IMR-90 (cell line): ENCODE data around the gene NLRC5.

Experiments used
- CEBPB ChIP-seq: IDR thresholded peaks from 2 replicates; pipeline ENCODE4 v1.6.1; 2012; ENCODE audit warnings: low read depth, low read length, improper control_type of control experiment
- CHD1 ChIP-seq: IDR thresholded peaks from 2 replicates; pipeline ENCODE4 v1.6.1; 2012; ENCODE audit warnings: low read depth, low read length, improper control_type of control experiment
- MAFK ChIP-seq: IDR thresholded peaks from 2 replicates; pipeline ENCODE4 v1.6.1; 2012; ENCODE audit warnings: low read depth, low read length, improper control_type of control experiment
- POLR2A ChIP-seq: IDR thresholded peaks from 2 replicates; pipeline ENCODE4 v1.6.1; 2012; ENCODE audit warnings: mild to moderate bottlenecking, low read depth, low read length
- RCOR1 ChIP-seq: IDR thresholded peaks from 2 replicates; pipeline ENCODE4 v1.6.1; 2012; ENCODE audit warnings: mild to moderate bottlenecking, low read length, improper control_type of control experiment; ENCODE audit not compliant: insufficient replicate concordance
- RFX5 ChIP-seq: IDR thresholded peaks from 2 replicates; pipeline ENCODE4 v1.8.0; 2012; ENCODE audit warnings: low read depth, mild to moderate bottlenecking, low read length, moderate library complexity
- TF ChIP-seq, protein P1 (sequence below): conservative IDR thresholded peaks from 2 replicates; pipeline ENCODE4 v1.5.1; 2012; ENCODE audit warnings: mild to moderate bottlenecking, low read depth, low read length, improper control_type of control experiment

DNA sequence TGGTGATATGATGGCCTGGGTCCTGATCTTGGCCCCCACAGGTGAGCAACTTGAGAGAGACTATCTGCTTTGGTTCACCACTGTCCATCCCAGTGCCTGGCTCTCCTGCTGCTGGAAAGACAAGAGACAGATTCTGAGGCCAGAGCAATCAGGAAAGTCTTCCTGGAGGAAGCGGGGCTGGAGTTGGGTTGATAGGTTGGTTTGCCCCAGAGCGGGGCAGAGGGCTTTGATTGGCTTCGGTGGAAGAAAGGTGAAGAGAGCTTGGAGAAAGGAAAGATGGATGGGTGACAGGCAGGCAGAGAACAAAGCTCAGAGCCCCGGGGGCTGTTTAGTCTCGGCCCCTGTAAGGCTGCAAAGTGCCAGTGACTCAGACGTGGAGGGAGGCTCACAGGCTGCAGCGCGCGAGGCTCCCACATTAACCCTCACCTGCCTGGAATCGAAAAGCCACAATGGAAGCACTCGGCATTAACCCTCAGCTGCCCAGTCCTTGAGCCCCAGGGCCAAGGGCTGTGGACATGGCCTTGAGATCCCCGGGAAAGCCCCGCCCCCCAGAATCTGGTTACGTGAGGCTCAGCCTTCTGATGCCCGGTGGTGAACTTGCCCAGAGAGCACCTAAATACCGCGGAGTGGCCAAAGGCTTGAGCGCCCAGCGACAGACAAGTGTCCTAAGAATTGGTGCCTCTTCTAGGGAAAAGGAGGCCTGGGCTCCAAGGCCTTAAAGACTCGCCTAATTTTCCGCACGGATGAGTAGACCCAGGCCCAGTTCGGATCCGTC is 102.0 kb downstream of the NLRC5 start:
- TF ChIP-seq, protein P1, sequence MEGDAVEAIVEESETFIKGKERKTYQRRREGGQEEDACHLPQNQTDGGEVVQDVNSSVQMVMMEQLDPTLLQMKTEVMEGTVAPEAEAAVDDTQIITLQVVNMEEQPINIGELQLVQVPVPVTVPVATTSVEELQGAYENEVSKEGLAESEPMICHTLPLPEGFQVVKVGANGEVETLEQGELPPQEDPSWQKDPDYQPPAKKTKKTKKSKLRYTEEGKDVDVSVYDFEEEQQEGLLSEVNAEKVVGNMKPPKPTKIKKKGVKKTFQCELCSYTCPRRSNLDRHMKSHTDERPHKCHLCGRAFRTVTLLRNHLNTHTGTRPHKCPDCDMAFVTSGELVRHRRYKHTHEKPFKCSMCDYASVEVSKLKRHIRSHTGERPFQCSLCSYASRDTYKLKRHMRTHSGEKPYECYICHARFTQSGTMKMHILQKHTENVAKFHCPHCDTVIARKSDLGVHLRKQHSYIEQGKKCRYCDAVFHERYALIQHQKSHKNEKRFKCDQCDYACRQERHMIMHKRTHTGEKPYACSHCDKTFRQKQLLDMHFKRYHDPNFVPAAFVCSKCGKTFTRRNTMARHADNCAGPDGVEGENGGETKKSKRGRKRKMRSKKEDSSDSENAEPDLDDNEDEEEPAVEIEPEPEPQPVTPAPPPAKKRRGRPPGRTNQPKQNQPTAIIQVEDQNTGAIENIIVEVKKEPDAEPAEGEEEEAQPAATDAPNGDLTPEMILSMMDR: no peak
- TF ChIP-seq CHD1 (no peak), POLR2A (no peak), RCOR1 (no peak), RFX5 (no peak), MAFK (no peak), CEBPB (no peak)
